ENCODE measurements around the gene LRP1.

The LRP1 gene

GRCh38 chr12:57128519-57129247, 400 bp downstream of the LRP1 start:
- H3K27ac ChIP-seq = no peak overlapping the region
- peaks cover 2 to 13% of the 10 kb centered on the region in 2 experiments for H3K4me1 ChIP-seq (ENCODE audit: control insufficient read depth in 1 of 2, insufficient read depth in 1 of 2, low read depth in 1 of 2, low read length in 1 of 2)

DNA sequence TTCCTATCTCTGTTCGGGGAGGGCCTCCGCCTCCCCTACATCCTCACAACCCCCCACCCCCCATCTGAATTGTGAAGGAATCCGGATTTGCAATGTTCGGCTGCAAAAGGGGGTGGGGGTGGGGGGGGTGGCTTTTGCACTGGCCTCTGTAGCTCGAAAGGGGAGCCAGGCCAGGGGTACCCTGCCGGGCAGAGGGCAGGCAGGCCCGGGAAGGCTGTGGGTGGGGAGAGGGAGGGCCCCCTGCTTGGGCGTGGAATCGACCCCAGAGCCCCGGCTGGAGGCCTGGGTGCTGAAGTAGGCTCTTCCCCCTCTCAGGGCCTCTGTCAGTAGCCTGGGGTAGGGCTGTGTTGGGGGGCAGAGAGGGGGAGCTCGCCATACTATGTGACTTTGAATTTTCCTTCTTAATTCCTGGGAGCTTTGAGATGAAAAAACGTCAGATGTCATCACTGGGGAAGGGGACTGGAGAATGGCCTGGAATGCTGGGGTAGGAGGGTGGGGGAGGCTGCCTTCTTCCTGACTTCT, 1.1 kb downstream of the LRP1 start:
- Histone ChIP-seq H3K27me3 (peaks cover 96% of the 10 kb centered on the region), H3K27ac (no peak overlapping the region), H3K4me3 (ENCODE audit: low read depth in 1 of 2, low read length in 1 of 2) (no peak overlapping the region), H3K9me3 (no peaks in the 10 kb centered on the region), H3K4me1 (ENCODE audit: control insufficient read depth in 1 of 2, insufficient read depth in 1 of 2, low read depth in 1 of 2, low read length in 1 of 2) (peaks cover 2 to 13% of the 10 kb centered on the region in 2 experiments), H3K36me3 (no peaks in the 10 kb centered on the region)
- TF ChIP-seq CTCF (IDR thresholded peaks at IDR 0.05) = no peak

More at GRCh38 chr12:57128519-57129247, 400 bp downstream of the LRP1 start:
- peak overlapping the region in 1 of 2 experiments; percentile 55 for H3K4me3 ChIP-seq (ENCODE audit: low read depth in 1 of 2, low read length in 1 of 2)
- no peaks in the 10 kb centered on the region for H3K9me3 ChIP-seq
- no peak for TF ChIP-seq CTCF (IDR thresholded peaks at IDR 0.05)
- peaks cover 100% of the 10 kb centered on the region for H3K27me3 ChIP-seq
- H3K36me3 ChIP-seq = no peaks in the 10 kb centered on the region

DNA sequence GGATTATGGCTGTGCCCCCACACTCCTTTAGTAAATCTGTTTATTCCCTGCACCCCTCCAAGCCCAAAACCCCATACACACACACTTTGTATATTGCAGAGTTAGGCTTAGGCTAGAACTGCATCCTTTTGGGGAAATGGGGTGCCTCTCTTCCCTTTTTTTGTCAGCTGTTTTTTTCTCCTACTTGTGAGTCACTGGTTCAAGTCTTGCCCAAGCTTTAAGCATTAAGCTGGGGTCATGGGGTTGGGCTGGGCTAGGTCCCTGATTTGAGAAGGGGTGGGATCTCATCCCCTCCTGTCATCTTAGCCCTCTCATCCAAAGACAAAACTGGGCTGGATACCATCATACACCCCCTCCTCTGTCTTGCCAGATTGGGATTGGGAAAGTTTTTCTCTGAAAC, 1.6 kb downstream of the LRP1 start:
- no peak overlapping the region for H3K27ac ChIP-seq
- TF ChIP-seq CTCF (IDR thresholded peaks at IDR 0.05) = no peak
- H3K9me3 ChIP-seq = no peaks in the 10 kb centered on the region
- no peaks in the 10 kb centered on the region for H3K36me3 ChIP-seq
- peaks cover 2 to 13% of the 10 kb centered on the region in 2 experiments for H3K4me1 ChIP-seq (ENCODE audit: control insufficient read depth in 1 of 2, insufficient read depth in 1 of 2, low read depth in 1 of 2, low read length in 1 of 2)
- no peak overlapping the region for H3K4me3 ChIP-seq (ENCODE audit: low read depth in 1 of 2, low read length in 1 of 2)
- peaks cover 91% of the 10 kb centered on the region for H3K27me3 ChIP-seq

DNA sequence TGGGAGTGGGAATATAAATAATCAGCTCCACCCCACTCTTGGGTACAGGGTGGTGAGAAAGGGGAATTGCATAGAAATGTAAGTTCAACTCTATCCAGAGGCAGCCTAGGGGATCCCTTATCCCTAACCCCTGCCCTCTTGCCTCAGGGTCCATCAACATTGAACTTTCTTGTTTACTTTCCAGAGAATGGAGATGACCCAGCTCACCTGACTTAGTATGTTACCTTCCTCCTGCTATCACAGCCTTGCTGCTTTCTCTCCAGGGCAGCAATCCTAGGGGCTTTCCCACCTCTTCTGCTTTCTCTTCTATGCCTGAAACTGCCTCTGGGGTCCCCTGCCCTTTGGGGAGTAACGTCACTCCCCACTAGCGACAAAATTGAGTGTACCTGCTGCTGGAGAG, 2.7 kb downstream of the LRP1 start:
- no peak overlapping the region for H3K27ac ChIP-seq
- no peaks in the 10 kb centered on the region for H3K36me3 ChIP-seq
- no peak overlapping the region for H3K4me3 ChIP-seq (ENCODE audit: low read depth in 1 of 2, low read length in 1 of 2)

More for the DNA sequence above, 2.7 kb downstream of the LRP1 start:
- H3K4me1 ChIP-seq (ENCODE audit: control insufficient read depth in 1 of 2, insufficient read depth in 1 of 2, low read depth in 1 of 2, low read length in 1 of 2) = peaks cover 2 to 13% of the 10 kb centered on the region in 2 experiments
- no peaks in the 10 kb centered on the region for H3K9me3 ChIP-seq
- no peak for TF ChIP-seq CTCF (IDR thresholded peaks at IDR 0.05)
- H3K27me3 ChIP-seq = peaks cover 81% of the 10 kb centered on the region
